HG02943 (cell line): ENCODE measurements around the gene SLC25A11.
"Not testable (repeated sequence)": the region's sequence is repeated elsewhere in the genome, so short reads cannot be mapped to it uniquely, and the experiment has no call there.

ENCODE experiments used
- ATAC-seq: cut with Tn5 transposase; IDR thresholded peaks from one replicate; pipeline ENCODE4 v1.9.1; 2021; ENCODE audit warnings: mild to moderate bottlenecking, low read depth, moderate library complexity; ENCODE audit not compliant: unreplicated experiment

SLC25A11 gene

DNA sequence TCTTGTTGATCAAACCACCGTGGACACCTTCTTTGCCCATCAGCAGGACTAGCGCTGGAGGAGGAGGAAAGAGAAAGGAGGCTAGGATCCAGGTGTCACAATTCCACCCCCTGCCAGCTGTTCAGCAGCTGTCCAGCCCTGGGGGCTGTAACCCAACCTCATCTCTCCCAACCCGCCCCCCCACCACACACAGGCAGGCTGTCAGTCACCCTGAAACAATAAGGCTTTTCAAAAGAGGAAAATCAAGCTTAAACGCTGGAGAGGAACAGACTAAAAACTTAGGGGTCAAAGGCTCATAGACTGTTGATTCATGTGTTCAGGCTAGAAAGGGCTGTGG is 6.1 kb upstream of the SLC25A11 start:
- ATAC-seq, result no peak

DNA sequence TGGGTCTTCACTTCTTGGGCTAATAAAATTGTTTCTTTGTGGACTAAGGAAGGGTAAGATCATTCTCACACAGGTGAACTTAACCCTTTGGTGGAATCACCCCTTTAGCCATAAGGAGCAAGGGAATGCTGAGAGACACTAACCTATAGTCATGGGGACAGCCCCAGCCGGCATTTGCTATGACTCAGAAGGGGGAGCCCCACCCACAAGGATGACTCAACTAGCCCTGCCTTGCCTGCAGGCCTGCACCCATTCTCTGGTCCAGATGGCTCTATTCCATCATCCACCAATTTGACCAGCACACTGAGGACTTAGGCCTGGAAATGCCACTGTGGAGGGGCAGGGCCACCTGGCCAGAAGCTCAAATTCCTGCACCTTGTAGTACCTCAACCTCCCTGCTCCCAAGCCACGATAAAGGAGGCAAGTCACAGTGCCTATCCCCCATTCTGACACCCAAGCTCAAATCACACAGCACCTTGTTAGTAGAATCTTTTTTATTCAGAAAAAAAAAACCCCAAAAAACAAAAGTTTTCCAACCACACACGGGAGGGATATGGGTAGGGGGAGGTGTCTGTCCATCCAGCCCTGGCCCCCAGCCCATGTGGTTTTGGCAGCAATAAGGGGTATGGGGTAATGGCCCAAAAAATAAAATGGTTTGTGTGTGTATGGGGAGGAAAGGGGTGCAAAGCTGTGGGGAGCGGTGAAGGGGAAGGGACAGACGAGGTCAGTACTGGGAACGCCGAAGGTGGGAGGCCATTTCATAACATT is 5.5 kb upstream of the SLC25A11 start:
- no peak for ATAC-seq

GRCh38 chr17:4944554-4945175 is 4.8 kb upstream of the SLC25A11 start:
- ATAC-seq, result no peak

GRCh38 chr17:4944163-4944553 is 4.3 kb upstream of the SLC25A11 start:
- ATAC-seq, result no peak

DNA sequence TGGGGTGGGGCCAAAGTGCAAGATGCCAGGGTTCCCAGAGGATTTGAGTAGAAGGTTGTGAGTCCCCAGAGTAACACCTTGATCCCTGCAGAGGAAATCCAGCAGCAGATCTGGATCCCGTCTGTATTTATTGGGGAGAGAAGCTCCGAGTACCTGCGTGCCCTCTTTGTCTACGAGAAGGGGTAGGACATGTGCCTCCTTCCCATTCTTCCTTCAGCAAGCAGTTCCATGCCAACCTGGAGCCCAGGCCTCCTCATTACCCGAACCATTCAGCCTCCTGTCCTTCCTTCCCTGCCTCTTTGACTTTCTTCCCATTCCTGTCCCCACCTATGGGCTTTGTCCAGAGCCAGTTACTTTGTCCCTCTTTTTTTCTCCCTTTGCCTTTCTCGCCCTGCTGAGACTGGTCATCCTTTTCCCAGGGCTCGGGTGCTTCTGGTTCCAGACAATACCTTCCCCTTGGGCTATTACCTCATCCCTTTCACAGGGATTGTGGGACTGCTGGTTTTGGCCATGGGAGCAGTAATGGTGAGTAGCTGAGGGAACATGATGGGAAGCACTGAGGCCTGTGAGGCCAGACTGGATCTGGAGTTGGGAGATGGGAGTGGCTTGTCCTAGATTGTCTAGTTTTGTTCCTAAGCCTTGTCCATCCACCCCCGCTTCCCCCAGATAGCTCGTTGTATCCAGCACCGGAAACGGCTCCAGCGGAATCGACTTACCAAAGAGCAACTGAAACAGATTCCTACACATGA is 3.1 kb upstream of the SLC25A11 start:
- no peak for ATAC-seq

DNA sequence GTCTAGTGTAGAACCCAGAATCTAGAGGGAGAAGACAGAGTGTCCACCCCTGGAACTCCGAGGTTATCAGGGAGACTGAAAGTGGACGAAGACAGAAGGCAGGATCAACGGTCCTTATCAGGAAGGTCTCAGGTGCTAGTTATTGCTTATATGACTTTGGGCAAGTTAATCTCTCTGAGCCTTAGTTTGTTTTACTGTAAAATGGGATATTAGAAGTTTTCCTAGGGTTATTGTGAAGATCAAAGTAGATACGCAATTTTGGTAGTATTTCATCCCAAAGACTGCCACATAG is 1.4 kb upstream of the SLC25A11 start:
- no peak for ATAC-seq

DNA sequence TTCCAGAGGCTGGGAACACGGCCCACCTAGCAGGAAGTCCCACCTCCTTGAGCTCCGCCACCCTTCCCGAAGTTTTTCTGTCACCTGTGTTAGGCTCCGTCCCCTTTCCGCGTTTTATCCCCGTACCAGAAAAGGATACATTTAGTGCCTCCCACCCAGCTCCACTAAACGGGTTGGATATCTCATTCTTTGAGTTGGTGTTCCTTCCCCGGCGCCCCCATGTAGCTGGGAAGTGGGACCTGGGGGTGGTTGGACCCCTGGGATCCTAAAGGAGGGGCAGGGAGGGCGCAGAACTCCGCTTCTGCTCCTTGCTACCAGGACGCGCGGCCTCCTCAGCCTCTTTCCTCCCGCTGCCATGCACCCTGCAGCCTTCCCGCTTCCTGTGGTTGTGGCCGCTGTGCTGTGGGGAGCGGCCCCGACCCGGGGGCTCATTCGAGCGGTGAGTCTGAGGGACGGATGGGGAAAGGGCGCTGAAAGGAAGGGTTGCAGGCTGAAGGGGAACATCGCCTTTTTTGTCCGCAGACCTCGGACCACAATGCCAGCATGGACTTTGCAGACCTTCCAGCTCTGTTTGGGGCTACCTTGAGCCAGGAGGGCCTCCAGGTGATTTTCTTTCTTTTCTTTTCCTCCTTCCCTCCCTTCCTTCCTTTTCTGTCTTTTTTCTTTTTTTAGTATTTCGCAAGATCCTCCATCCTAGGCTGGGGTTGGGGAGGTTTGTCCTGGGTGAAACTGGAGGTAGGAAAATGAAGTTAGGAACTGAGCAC is 891 bp upstream of the SLC25A11 start:
- no peak for ATAC-seq

DNA sequence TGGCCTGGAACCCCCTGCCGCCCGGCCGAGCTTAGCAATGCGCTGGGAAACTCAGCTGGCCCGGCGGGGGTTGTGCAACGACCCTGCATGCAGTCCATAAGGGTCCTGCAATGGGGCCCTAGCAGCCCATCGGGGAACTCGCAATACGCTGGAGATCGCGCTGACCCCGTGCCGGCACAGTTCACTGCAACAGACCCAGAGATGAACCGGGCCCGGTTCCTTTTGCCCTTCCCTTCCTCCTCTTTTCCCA is 375 bp downstream of the SLC25A11 start:
- ATAC-seq, result peak; percentile 10

- ATAC-seq, result no peak
Measured at GRCh38 chr17:4938688-4939545, 929 bp downstream of the SLC25A11 start.

DNA sequence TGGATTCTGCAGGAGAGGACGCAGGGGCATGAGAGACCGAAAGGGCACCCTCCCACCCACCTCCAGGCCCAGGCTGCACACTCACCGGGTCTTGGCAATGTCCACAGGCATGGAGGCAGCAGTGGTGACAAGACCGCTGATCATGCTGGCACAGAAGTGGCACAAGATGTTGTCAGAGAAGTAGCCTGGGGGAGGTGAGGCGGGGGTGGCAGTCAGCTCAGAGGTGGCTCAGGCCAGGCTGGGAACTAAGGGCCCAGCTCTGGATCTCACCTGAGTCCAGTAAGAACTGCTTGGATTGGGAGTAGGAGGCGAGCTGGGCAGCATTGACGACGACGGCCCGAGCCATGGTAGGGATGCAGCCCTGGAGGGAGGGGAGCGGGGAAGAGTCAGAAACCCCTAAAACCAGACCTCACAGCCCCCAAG is 1.8 kb downstream of the SLC25A11 start:
- ATAC-seq, result no peak

DNA sequence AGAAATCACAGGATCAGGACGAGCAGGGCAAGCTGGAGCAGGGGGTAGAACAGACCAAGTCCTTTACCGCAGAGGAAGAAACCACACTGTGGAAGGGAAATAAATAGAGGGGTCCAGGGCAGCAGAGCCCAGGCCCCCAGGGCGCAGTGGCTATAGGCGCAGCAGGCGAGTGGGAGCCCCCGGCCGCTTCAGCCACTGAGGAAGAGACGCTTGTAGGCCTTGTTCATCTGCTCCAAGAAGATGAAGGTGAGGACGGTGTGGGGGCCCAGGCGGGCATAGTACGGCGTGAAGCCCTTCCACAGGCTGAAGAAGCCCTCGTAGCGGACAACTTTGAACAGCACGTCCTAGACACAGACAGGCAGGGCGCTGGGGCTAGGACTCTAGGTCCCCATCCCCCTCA is 2.3 kb downstream of the SLC25A11 start:
- no peak for ATAC-seq

DNA sequence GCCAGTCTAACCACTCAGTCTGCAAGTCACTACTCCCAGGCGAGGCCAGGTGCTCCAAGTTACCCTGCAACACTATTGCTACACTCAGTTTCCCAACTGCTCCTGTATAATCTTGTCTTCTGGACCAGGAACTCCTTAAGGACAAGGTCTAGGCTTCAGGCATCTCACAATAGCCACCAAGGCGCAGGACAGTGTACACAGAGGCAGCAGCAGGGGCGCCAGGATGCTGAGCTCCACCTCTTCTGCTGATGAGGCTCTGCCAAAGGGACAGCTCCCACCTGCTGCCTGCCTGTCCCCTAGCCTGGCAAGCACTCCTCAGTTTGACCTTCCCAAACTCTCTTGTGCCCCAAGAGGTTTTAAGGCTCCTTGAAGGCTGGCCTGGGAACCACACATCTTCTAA is 3.4 kb downstream of the SLC25A11 start:
- ATAC-seq, result no peak

DNA sequence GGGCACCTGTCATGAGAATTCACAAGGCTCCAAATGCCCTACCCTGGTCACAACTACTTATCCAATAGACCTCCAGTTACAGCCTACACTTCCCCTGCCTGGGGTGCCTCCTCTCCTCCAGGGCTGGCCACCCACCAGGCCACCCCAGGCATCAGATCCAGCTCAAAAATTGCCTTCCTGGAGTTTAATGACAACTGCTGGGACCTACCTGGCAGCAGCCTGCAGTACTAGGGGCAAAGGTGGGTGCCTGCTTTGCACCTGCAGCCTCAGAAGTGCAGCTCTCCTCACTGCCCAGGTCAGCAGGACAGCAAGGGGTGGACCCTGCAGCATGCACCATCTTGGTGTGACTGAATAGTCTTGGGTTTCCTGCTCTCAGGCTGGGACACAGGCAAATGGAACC is 4.2 kb downstream of the SLC25A11 start:
- ATAC-seq, result no peak

- no peak for ATAC-seq
Measured at GRCh38 chr17:4934173-4934979, 5.5 kb downstream of the SLC25A11 start.

DNA sequence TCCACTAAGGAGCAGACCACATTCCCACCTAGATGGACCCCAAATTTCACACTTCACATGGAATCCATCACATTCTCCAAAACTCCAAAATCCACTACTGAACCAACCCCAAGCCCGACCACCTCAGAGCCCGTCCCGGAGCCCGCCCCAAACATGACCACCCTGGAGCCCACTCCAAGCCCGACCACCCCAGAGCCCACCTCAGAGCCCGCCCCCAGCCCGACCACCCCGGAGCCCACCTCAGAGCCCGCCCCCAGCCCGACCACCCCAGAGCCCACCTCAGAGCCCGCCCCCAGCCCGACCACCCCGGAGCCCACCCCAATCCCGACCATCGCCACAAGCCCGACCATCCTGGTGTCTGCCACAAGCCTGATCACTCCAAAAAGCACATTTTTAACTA is 6.2 kb downstream of the SLC25A11 start:
- ATAC-seq, result no peak

- ATAC-seq, result no peak
Measured at GRCh38 chr17:4932756-4933155, 7.1 kb downstream of the SLC25A11 start.

DNA sequence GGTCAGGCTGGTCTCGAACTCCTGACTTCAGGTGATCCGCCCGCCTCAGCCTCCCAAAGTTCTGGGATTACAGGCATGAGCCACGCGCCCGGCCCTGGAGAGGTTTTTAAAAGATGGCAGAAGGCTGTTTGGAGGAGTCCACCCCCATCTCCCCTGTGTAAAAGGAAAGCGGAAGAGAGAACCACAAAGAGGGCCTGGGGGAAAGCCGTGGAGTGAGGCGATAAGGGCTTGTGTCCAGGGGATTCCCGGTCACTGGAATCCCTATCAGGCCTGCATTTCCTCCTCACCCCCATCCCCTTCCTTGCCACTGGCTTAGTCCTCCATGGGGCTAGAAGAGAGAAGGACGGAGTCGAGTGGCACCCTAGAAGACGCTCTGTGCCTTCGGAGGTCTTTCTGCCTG is 7.9 kb downstream of the SLC25A11 start, which contains the start of gene GP1BA:
Gene GP1BA, plus strand, starts transcription at position 315 of the 400 bp plus-strand sequence. CDS start 328 bp downstream, outside the sequence.
- no peak for ATAC-seq

GRCh38 chr17:4928881-4929280 is 11.0 kb downstream of the SLC25A11 start:
- no peak for ATAC-seq

DNA sequence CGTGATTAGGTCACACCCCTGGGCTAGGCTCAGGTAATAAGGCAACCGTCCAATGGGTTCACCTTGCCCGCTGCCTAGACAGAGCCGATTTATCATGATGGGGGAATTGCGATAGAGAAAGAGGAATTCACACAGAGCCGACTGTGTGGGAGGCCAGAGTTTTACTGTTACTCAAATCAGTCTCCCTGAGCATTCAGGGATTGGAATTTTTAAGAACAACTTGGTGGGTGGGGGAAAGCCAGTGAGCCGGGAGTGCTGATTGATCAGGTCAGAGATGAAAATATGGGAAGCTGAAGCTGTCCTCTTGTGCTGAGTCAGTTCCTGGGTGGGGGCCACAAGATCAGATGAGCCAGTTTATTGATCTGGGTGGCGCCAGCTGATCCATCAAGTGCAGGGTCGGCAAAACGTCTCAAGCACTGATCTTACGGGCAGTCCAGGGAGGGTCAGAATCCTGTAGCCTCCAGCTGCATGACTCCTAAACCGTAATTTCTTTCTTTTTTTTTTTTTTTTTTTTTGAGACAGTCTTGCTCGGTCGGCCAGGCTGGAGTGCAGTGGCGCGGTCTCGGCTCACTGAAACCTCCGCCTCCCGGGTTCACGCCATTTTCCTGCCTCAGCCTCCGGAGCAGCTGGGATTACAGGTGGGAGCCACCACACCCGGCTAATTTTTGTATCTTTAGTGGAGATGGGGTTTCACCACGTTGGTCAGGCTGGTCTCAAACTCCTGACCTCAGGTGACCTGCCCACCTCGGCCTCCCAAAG is 13.1 kb downstream of the SLC25A11 start:
- ATAC-seq, result not testable (repeated sequence)
